Kidney epithelial cell (primary cell): ENCODE measurements around the gene NKX1-2. TPM values are rescaled to one million over a fixed set of nuclear protein-coding genes. Genes with fewer than 3 reads are reported as not detected.

Experiments
- DNase-seq: peaks from one replicate; pipeline ENCODE4 v3.0.0-alpha.2; 2010; ENCODE audit warnings: low read depth
- H3K27me3 ChIP-seq: 2 replicates; pipeline ENCODE4 v1.6.0; 2011; ENCODE audit warnings: low read length; ENCODE audit not compliant: control insufficient read depth, insufficient read depth
- H3K36me3 ChIP-seq: 2 replicates; pipeline ENCODE4 v1.5.1; 2011; ENCODE audit warnings: low read length; ENCODE audit not compliant: control insufficient read depth, insufficient read depth
- H3K4me3 ChIP-seq: 2 replicates; pipeline ENCODE4 v1.5.1; 2011; ENCODE audit warnings: low read depth, mild to moderate bottlenecking, control low read depth, low read length
- total RNA-seq: library from RNA; depleted of rRNA; stranded (reverse); fragments of >200 nt; gene quantifications from 2 replicates; pipeline ENCODE4 v1.2.3, GENCODE V29; 2015
- TF ChIP-seq, protein P1 (sequence below): IDR thresholded peaks from 2 replicates; pipeline ENCODE4 v1.5.1; 2011; ENCODE audit warnings: mild to moderate bottlenecking, moderate library complexity, low read length, control low read depth, inconsistent platforms; ENCODE audit not compliant: insufficient read depth, poor library complexity, severe bottlenecking

Gene NKX1-2
- total RNA-seq, 1 donor from 2014 or later: not detected

DNA sequence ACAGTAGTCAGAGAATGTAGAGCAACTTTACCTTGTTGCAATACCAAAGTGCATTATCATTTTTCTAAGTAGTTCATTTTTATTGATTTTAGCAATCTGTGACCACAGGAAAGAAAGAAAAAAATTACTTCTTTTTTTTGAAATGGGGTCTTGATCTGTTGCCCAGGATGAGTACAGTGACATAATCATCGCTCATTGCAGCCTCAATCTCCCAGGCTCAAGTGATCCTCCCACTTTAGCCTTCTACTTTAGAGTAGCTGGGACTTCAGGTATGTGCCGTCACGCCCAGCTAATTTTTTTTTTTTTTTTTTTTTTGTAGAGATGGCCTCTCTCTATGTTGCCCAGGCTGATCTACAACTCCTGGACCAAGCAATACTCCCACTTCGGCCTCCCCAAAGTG is 19.8 kb downstream of the NKX1-2 start:
- Histone ChIP-seq H3K36me3 (no peaks in the 10 kb centered on the region), H3K27me3 (no peaks in the 10 kb centered on the region), H3K4me3 (no peak overlapping the region)
- DNase-seq: no peak
- TF ChIP-seq, protein P1, sequence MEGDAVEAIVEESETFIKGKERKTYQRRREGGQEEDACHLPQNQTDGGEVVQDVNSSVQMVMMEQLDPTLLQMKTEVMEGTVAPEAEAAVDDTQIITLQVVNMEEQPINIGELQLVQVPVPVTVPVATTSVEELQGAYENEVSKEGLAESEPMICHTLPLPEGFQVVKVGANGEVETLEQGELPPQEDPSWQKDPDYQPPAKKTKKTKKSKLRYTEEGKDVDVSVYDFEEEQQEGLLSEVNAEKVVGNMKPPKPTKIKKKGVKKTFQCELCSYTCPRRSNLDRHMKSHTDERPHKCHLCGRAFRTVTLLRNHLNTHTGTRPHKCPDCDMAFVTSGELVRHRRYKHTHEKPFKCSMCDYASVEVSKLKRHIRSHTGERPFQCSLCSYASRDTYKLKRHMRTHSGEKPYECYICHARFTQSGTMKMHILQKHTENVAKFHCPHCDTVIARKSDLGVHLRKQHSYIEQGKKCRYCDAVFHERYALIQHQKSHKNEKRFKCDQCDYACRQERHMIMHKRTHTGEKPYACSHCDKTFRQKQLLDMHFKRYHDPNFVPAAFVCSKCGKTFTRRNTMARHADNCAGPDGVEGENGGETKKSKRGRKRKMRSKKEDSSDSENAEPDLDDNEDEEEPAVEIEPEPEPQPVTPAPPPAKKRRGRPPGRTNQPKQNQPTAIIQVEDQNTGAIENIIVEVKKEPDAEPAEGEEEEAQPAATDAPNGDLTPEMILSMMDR: no peak

DNA sequence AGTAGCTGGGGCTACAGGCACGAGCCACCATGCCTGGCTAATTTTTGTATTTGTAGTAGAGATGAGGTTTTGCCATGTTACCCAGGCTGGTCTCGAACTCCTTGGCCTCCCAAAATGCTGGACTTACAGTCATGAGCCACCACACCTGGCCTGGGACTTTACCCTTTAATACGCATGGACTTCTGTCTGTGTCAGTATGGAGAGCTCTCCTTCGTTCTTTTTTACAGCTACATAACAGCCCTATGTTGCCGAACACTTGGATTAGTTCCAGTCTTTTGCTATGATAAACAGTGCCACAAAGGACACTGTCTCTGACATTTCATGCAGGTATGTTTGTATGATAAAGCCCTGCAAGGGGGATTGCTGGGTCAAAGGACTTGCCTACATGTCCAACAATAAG is 20.3 kb downstream of the NKX1-2 start:
- no peaks in the 10 kb centered on the region for H3K36me3 ChIP-seq
- TF ChIP-seq, protein P1: no peak

DNA sequence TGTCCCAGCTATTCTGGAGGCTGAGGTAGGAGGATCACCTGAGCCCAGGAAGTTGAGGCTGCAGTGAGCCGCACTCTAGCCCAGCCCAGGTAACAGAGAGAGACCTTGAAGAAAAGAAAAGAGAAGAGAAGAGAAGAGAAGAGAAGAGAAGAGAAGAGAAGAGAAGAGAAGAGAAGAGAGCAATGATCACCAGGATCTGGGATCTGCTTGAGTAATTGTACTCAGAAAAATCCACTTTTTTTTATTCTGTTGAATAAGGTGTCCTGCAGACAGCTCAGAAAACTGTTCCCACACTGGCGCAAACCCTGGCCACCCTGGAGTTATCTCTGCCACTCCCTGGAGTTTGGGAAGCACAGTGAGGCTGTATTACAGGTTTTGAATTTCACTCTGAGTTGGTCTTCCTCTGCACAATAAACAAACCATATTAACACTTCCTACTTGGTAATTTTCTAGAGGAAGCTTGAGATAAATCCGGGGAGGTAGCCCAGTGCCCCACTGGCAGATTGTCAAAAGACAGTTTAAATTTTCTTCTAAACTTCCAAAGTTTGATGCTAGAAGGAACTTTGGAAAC is 21.5 kb downstream of the NKX1-2 start:
- H3K36me3 ChIP-seq: no peaks in the 10 kb centered on the region
- peaks cover 2% of the 10 kb centered on the region for H3K27me3 ChIP-seq
- no peak overlapping the region for H3K4me3 ChIP-seq
- TF ChIP-seq, protein P1: no peak
- DNase-seq: no peak

More for the DNA sequence above, 20.3 kb downstream of the NKX1-2 start:
- no peak for DNase-seq
- no peaks in the 10 kb centered on the region for H3K27me3 ChIP-seq
- H3K4me3 ChIP-seq: no peak overlapping the region

DNA sequence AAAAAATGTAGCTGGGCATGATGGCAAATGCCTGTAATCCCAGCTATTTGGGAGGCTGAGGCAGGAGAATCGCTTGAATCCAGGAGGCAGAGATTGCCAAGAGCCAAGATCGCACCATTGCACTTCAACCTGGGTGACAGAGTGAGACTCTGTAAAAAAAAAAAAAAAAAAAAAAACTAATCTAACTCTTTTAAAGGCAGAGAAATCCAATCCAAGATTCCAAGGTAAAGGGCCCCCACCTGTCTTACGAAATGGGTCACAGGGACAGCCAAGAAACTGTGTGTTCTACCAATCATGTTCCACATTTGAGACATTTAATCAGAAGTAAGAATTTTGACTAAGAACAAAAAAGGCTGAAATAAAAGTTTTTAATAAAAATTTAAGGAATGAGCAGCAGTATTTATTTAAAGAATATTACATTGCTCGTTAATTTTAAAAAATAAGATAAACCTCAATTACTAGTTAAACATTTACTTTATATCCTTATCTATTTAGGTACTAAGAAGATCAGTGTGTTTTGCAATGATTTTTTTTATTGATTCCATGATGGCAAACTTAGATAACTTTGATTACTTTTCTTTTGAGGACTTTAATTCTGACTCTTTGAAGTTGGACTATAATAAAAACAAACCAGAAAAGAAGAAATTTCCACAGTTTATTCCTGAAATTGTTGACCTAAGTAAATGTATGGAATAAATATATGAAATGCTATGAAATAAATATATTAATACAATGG is 24.4 kb downstream of the NKX1-2 start:
- no peak for DNase-seq
- TF ChIP-seq, protein P1: no peak
- no peaks in the 10 kb centered on the region for H3K36me3 ChIP-seq
- peaks cover 2% of the 10 kb centered on the region for H3K27me3 ChIP-seq
- H3K4me3 ChIP-seq: no peak overlapping the region

DNA sequence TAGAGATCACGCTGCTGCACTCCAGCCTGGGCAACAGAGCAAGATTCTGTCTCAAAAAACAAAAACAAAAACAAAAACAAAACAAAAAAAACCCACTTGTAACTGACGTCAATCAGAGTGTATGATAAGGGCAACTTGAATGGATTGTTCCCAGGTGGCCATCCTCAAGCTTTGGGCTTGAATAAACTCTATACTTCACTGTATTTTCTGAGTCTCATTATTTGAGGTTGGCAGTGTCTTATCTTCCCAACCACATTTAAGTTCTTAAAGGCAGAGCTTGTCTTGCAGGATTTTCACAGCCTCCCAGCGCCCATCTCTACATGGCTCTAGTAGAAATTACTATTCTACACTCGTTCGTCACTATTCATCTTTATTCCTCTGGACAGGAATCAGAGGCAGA is 26.0 kb downstream of the NKX1-2 start:
- Histone ChIP-seq H3K27me3 (peaks cover 2% of the 10 kb centered on the region), H3K36me3 (no peaks in the 10 kb centered on the region), H3K4me3 (no peak overlapping the region)
- TF ChIP-seq, protein P1: no peak
- no peak for DNase-seq

DNA sequence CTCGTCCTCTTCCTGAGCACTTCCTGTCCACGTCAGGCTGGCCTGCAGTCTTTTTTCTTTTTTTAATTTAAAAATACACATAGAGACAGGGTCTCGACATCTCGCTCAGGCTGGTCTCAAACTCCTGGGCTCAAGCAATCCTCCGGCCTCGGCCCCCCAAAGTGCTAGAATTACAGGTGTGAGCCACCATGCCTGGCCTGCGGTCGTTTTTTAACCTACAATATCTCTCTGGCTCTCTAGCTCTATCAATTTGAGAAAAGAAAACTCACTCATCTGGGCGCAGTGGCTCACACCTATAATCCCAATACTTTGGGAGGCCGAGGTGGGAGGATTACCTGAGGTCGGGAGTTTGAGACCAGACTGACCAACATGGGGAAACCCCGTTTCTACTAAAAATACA is 27.1 kb downstream of the NKX1-2 start:
- Histone ChIP-seq H3K36me3 (no peaks in the 10 kb centered on the region), H3K27me3 (peaks cover 2% of the 10 kb centered on the region), H3K4me3 (no peak overlapping the region)
- no peak for DNase-seq
- TF ChIP-seq, protein P1: no peak
